ENCODE results near the gene MAP7D3.

The MAP7D3 gene

DNA sequence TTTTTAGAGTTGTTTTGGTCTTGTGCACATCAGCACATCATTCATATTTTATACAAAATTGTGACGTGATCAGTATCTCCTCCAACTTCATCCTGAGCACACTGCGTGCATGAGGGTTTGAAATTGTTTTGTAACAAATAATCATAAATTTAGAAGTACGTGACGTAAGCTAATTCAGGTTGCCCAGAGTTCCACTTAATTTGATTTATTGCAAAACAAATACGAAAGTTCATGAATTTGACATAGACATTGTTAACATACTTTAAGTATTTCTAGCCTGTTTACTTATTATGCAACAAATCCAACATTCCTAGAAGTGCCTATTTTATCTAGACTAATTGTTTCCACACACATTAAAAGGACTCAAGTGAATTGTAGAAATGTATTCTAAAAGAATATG lies 48.3 kb downstream of the MAP7D3 start (continued):
- TF ChIP-seq, protein P1, sequence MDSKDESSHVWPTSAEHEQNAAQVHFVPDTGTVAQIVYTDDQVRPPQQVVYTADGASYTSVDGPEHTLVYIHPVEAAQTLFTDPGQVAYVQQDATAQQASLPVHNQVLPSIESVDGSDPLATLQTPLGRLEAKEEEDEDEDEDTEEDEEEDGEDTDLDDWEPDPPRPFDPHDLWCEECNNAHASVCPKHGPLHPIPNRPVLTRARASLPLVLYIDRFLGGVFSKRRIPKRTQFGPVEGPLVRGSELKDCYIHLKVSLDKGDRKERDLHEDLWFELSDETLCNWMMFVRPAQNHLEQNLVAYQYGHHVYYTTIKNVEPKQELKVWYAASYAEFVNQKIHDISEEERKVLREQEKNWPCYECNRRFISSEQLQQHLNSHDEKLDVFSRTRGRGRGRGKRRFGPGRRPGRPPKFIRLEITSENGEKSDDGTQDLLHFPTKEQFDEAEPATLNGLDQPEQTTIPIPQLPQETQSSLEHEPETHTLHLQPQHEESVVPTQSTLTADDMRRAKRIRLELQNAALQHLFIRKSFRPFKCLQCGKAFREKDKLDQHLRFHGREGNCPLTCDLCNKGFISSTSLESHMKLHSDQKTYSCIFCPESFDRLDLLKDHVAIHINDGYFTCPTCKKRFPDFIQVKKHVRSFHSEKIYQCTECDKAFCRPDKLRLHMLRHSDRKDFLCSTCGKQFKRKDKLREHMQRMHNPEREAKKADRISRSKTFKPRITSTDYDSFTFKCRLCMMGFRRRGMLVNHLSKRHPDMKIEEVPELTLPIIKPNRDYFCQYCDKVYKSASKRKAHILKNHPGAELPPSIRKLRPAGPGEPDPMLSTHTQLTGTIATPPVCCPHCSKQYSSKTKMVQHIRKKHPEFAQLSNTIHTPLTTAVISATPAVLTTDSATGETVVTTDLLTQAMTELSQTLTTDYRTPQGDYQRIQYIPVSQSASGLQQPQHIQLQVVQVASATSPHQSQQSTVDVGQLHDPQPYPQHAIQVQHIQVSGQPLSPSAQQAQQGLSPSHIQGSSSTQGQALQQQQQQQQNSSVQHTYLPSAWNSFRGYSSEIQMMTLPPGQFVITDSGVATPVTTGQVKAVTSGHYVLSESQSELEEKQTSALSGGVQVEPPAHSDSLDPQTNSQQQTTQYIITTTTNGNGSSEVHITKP (tag by site-specific recombination; IDR thresholded peaks at IDR 0.05), result no peak
- no peak for TF ChIP-seq ZSCAN18 (tag by site-specific recombination; IDR thresholded peaks at IDR 0.05)
- TF ChIP-seq SETDB1 (IDR thresholded peaks at IDR 0.05; ENCODE audit: insufficient read length, low read length), result no peak
- no peak for TF ChIP-seq ZNF785 (tag by site-specific recombination; IDR thresholded peaks at IDR 0.05)
- no peak for TF ChIP-seq ZSCAN16 (tag by site-specific recombination; IDR thresholded peaks at IDR 0.05)
- no peak for TF ChIP-seq ZNF791 (tag by site-specific recombination; IDR thresholded peaks at IDR 0.05)
- no peak for TF ChIP-seq ZNF514 (tag by site-specific recombination; IDR thresholded peaks at IDR 0.05)
- TF ChIP-seq RBAK (tag by site-specific recombination; IDR thresholded peaks at IDR 0.05), result no peak
- no peak for TF ChIP-seq ZNF777 (tag by site-specific recombination; IDR thresholded peaks at IDR 0.05; ENCODE audit: borderline replicate concordance)
- TF ChIP-seq ZNF830 (tag by site-specific recombination; IDR thresholded peaks at IDR 0.05; ENCODE audit: low read depth), result no peak
- TF ChIP-seq ZNF302 (tag by site-specific recombination; IDR thresholded peaks at IDR 0.05; ENCODE audit: low read depth), result no peak
- no peak for TF ChIP-seq HOXD13 (CRISPR knock-in tag; IDR thresholded peaks at IDR 0.05; ENCODE audit: borderline replicate concordance)
- TF ChIP-seq, protein P2, sequence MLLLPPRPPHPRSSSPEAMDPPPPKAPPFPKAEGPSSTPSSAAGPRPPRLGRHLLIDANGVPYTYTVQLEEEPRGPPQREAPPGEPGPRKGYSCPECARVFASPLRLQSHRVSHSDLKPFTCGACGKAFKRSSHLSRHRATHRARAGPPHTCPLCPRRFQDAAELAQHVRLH (tag by site-specific recombination; IDR thresholded peaks at IDR 0.05), result no peak
- TF ChIP-seq ZNF341 (tag by site-specific recombination; IDR thresholded peaks at IDR 0.05; ENCODE audit: low read depth), result no peak
- TF ChIP-seq, protein P3, sequence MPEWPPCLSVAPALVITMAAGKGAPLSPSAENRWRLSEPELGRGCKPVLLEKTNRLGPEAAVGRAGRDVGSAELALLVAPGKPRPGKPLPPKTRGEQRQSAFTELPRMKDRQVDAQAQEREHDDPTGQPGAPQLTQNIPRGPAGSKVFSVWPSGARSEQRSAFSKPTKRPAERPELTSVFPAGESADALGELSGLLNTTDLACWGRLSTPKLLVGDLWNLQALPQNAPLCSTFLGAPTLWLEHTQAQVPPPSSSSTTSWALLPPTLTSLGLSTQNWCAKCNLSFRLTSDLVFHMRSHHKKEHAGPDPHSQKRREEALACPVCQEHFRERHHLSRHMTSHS (tag by site-specific recombination; IDR thresholded peaks at IDR 0.05), result no peak
- no peak for TF ChIP-seq ZNF776 (tag by site-specific recombination; IDR thresholded peaks at IDR 0.05; ENCODE audit: borderline replicate concordance)
- peak; percentile 97 for TF ChIP-seq ZNF629 (tag by site-specific recombination; IDR thresholded peaks at IDR 0.05)
- no peak for TF ChIP-seq ZNF223 (tag by site-specific recombination; IDR thresholded peaks at IDR 0.05)
- TF ChIP-seq ZNF549 (tag by site-specific recombination; IDR thresholded peaks at IDR 0.05), result no peak
- no peak for TF ChIP-seq ZNF133 (tag by site-specific recombination; IDR thresholded peaks at IDR 0.05)
- no peak for TF ChIP-seq ZNF571 (tag by site-specific recombination; IDR thresholded peaks at IDR 0.05)
- TF ChIP-seq ZNF174 (tag by site-specific recombination; IDR thresholded peaks at IDR 0.05), result no peak
- TF ChIP-seq TCF7L2 (IDR thresholded peaks at IDR 0.05; ENCODE audit: borderline replicate concordance, low read depth, low read length), result no peak
- no peak for TF ChIP-seq ZNF596 (tag by site-specific recombination; IDR thresholded peaks at IDR 0.05)
- TF ChIP-seq ZNF37A (tag by site-specific recombination; IDR thresholded peaks at IDR 0.05), result no peak

All from HEK293 (cell line).